ENCODE data around the gene MRPL34.

- TF ChIP-seq CTCF (IDR thresholded peaks at IDR 0.05; ENCODE audit: low read depth, low read length, missing input control), result no peak
- no peak for TF ChIP-seq ATF3 (IDR thresholded peaks at IDR 0.05)
- TF ChIP-seq FOXA1 (IDR thresholded peaks at IDR 0.05), result no peak
- no peak for TF ChIP-seq SP1 (IDR thresholded peaks at IDR 0.05)
- TF ChIP-seq YY1 (IDR thresholded peaks at IDR 0.05), result no peak
- no peak for TF ChIP-seq REST (IDR thresholded peaks at IDR 0.05)
- no peak for TF ChIP-seq EGR1 (IDR thresholded peaks at IDR 0.05; ENCODE audit: low read depth in 2 of 2)
- no peak for TF ChIP-seq TAF1 (conservative IDR thresholded peaks at IDR 0.05)
- no peak for TF ChIP-seq JUND (IDR thresholded peaks at IDR 0.05)
- no peak for TF ChIP-seq RAD21 (IDR thresholded peaks at IDR 0.05)
- no peak for TF ChIP-seq MAX (IDR thresholded peaks at IDR 0.05)
- no peak for TF ChIP-seq ZBTB33 (IDR thresholded peaks at IDR 0.05)
- TF ChIP-seq NR2F2 (IDR thresholded peaks at IDR 0.05), result no peak
- TF ChIP-seq GABPA (IDR thresholded peaks at IDR 0.05 in 1 of 2, conservative IDR thresholded peaks at IDR 0.05 in 1 of 2), result no peak
These were observed 17.2 kb downstream of the MRPL34 start for GRCh38 chr19:17322854-17323253.
